Tibial nerve (tissue), 4 donors: Measurements from ENCODE around the gene TNS3. TPM values are rescaled to one million over a fixed set of nuclear protein-coding genes. Genes with fewer than 3 reads are reported as not detected.

Source experiments
- DNase-seq, 2 donors: peaks; one replicate each; pipeline ENCODE4 v3.0.0-alpha.2; 2019; ENCODE audit warnings: low spot score in 2 of 2
- H3K27ac ChIP-seq, 4 donors: fragments of 200-600 bp; sonication (generic) in 3 of 4; one replicate each; pipeline ENCODE4 v1.5.1; 2017 to 2019; ENCODE audit warnings: mild to moderate bottlenecking in 1 of 4
- H3K27me3 ChIP-seq, 2 donors: fragments of 200-600 bp; sonication (generic) in 1 of 2; one replicate each; pipeline versions ENCODE4 v1.5.1 to v1.6.0; 2017 to 2019
- H3K36me3 ChIP-seq, 3 donors: fragments of 200-600 bp; sonication (generic); one replicate each; pipeline ENCODE4 v1.5.1; 2018 to 2019
- H3K4me1 ChIP-seq, 4 donors: fragments of 200-600 bp; sonication (generic) in 3 of 4; one replicate each; pipeline ENCODE4 v1.5.1; 2017 to 2019
- H3K4me3 ChIP-seq, 4 donors: fragments of 200-600 bp; sonication (generic) in 3 of 4; one replicate each; pipeline ENCODE4 v1.5.1; 2017 to 2019; ENCODE audit warnings: mild to moderate bottlenecking in 1 of 4, moderate library complexity in 1 of 4
- H3K9me3 ChIP-seq, 4 donors: fragments of 200-600 bp; sonication (generic) in 3 of 4; one replicate each; pipeline ENCODE4 v1.5.1; 2017 to 2019
- CTCF ChIP-seq, 5 experiments: fragments of 200-600 bp in 3 of 5; fragments of 450-650 bp in 2 of 5; sonication (generic) in 3 of 5; IDR thresholded peaks; one replicate each; pipeline ENCODE4 v1.5.1; 2016 to 2019; ENCODE audit warnings: antibody characterized with exemption in 5 of 5, mild to moderate bottlenecking in 3 of 5, moderate library complexity in 2 of 5
- EP300 ChIP-seq, 2 donors: sonication (generic); formaldehyde crosslinking; IDR thresholded peaks; one replicate each; pipeline ENCODE4 v1.6.1; 2017; ENCODE audit warnings: antibody characterized with exemption in 2 of 2, mild to moderate bottlenecking in 1 of 2
- POLR2A ChIP-seq, 2 donors: fragments of 450-650 bp; IDR thresholded peaks; one replicate each; pipeline ENCODE4 v1.6.1; 2017; ENCODE audit warnings: antibody characterized with exemption in 2 of 2, mild to moderate bottlenecking in 2 of 2, moderate library complexity in 2 of 2
- WGBS, 2 donors: methylation state at CpG; one replicate each; pipeline ENCODE4 v1.1.5; 2018; 5-methylcytosine and 5-hydroxymethylcytosine counted together
- total RNA-seq, 4 donors: library from RNA; depleted of rRNA; stranded (reverse); fragments of >200 nt; gene quantifications; one replicate each; pipeline ENCODE4 v1.1.0, GENCODE V29; 2016

The TNS3 gene
- total RNA-seq, 4 donors from 2014 or later: 118 to 142 (median 133) TPM

GRCh38 chr7:47579458-47579857, 2.5 kb downstream of the TNS3 start:
- DNase-seq: no peak
- no peaks in the 10 kb centered on the region for H3K36me3 ChIP-seq
- TF ChIP-seq EP300 (IDR thresholded peaks at IDR 0.05) (no peak), POLR2A (IDR thresholded peaks at IDR 0.05) (no peak)
- no peaks in the 10 kb centered on the region for H3K9me3 ChIP-seq
- 53 to 62% methylated on average over 3 of the region's 3 CpGs for whole genome bisulfite sequencing, 2 donors
- H3K4me1 ChIP-seq: peaks cover 3 to 91% (median 54%) of the 10 kb centered on the region in 4 donors
- H3K4me3 ChIP-seq: peak overlapping the region in 1 of 4 donors; percentile 4
- peak overlapping the region; percentile 16 to 91 (median 84) for H3K27ac ChIP-seq
- no peaks in the 10 kb centered on the region for H3K27me3 ChIP-seq

GRCh38 chr7:47578579-47579270, 3.2 kb downstream of the TNS3 start:
- Histone ChIP-seq H3K4me3 (peak overlapping the region in 1 of 4 donors; percentile 8), H3K4me1 (peaks cover 6 to 91% (median 55%) of the 10 kb centered on the region in 4 donors), H3K36me3 (no peaks in the 10 kb centered on the region), H3K27me3 (no peaks in the 10 kb centered on the region), H3K9me3 (no peaks in the 10 kb centered on the region), H3K27ac (peak overlapping the region; percentile 16 to 91 (median 84))
- no peak for DNase-seq
- WGBS, 2 donors: 21 to 28% methylated on average over 18 of the region's 18 CpGs
- peak in 1 of 2 donors; percentile 52 for TF ChIP-seq EP300 (IDR thresholded peaks at IDR 0.05)
- TF ChIP-seq POLR2A (IDR thresholded peaks at IDR 0.05): no peak

- Histone ChIP-seq H3K9me3 (no peaks in the 10 kb centered on the region), H3K4me1 (peaks cover 6 to 91% (median 61%) of the 10 kb centered on the region in 4 donors), H3K27ac (peak overlapping the region; percentile 16 to 91 (median 84)), H3K36me3 (no peaks in the 10 kb centered on the region), H3K4me3 (peak overlapping the region in 3 of 4 donors; percentile 0 to 31 (median 17)), H3K27me3 (no peaks in the 10 kb centered on the region)
- DNase-seq: no peak
- TF ChIP-seq CTCF (IDR thresholded peaks at IDR 0.05) (no peak), POLR2A (IDR thresholded peaks at IDR 0.05) (no peak), EP300 (IDR thresholded peaks at IDR 0.05) (no peak)
- WGBS, 2 donors: 31% methylated on average over 14 of the region's 14 CpGs
Measured at GRCh38 chr7:47577321-47577919, 4.5 kb downstream of the TNS3 start.

GRCh38 chr7:47576866-47577306, 5.0 kb downstream of the TNS3 start:
- TF ChIP-seq EP300 (IDR thresholded peaks at IDR 0.05) (peak in 1 of 2 donors; percentile 8), CTCF (IDR thresholded peaks at IDR 0.05) (no peak)
- no peaks in the 10 kb centered on the region for H3K9me3 ChIP-seq
- no peaks in the 10 kb centered on the region for H3K27me3 ChIP-seq
- peaks cover 6 to 93% (median 64%) of the 10 kb centered on the region in 4 donors for H3K4me1 ChIP-seq
- 18 to 22% methylated on average over 15 of the region's 15 CpGs for WGBS, 2 donors
- no peaks in the 10 kb centered on the region for H3K36me3 ChIP-seq
- no peak for DNase-seq
- peak overlapping the region in 3 of 4 donors; percentile 0 to 31 (median 17) for H3K4me3 ChIP-seq
- peak overlapping the region; percentile 16 to 91 (median 84) for H3K27ac ChIP-seq

GRCh38 chr7:47576031-47576865, 5.7 kb downstream of the TNS3 start:
- no peaks in the 10 kb centered on the region for H3K27me3 ChIP-seq

More at GRCh38 chr7:47576031-47576865, 5.7 kb downstream of the TNS3 start:
- TF ChIP-seq POLR2A (IDR thresholded peaks at IDR 0.05) (no peak), EP300 (IDR thresholded peaks at IDR 0.05) (peak in 1 of 2 donors; percentile 67)
- peak overlapping the region; percentile 16 to 91 (median 84) for H3K27ac ChIP-seq
- H3K4me1 ChIP-seq: peaks cover 6 to 99% (median 71%) of the 10 kb centered on the region in 4 donors
- DNase-seq: peak; percentile 71 to 81
- no peaks in the 10 kb centered on the region for H3K36me3 ChIP-seq
- no peaks in the 10 kb centered on the region for H3K9me3 ChIP-seq
- WGBS, 2 donors: 41 to 49% methylated on average over 9 to 12 of the region's 13 CpGs
- H3K4me3 ChIP-seq: peak overlapping the region in 2 of 4 donors; percentile 0 to 31
